H9 (cell line): ENCODE data around the gene NCOA5. TPM values are rescaled to one million over a fixed set of nuclear protein-coding genes. Genes with fewer than 3 reads are reported as not detected.

Experiments used
- DNase-seq: peaks from one replicate; pipeline ENCODE4 v3.0.0-alpha.2; 2017
- H2AFZ ChIP-seq: one replicate; pipeline ENCODE4 v1.6.1; 2013; ENCODE audit warnings: mild to moderate bottlenecking, low read length, control low read depth, moderate library complexity
- H2AK5ac ChIP-seq: 2 replicates; pipeline ENCODE4 v1.6.1; 2013; ENCODE audit warnings: low read length, control low read depth, mixed read lengths; ENCODE audit not compliant: insufficient read length
- H2BK120ac ChIP-seq: one replicate; pipeline ENCODE4 v1.6.1; 2013; ENCODE audit warnings: low read depth, mild to moderate bottlenecking, low read length, control low read depth, inconsistent platforms; ENCODE audit not compliant: poor library complexity, severe bottlenecking
- H2BK12ac ChIP-seq: 2 replicates; pipeline ENCODE4 v1.6.1; 2013; ENCODE audit warnings: low read length, control low read depth, mixed read lengths, low read depth; ENCODE audit not compliant: insufficient read length
- H2BK15ac ChIP-seq: 2 replicates; pipeline ENCODE4 v1.6.1; 2013; ENCODE audit warnings: low read depth, low read length, control low read depth
- H2BK20ac ChIP-seq: one replicate; pipeline ENCODE4 v1.6.1; 2013; ENCODE audit warnings: low read depth, mild to moderate bottlenecking, low read length, control low read depth, inconsistent platforms; ENCODE audit not compliant: poor library complexity, severe bottlenecking
- H2BK5ac ChIP-seq: 2 replicates; pipeline ENCODE4 v1.6.1; 2013; ENCODE audit warnings: low read length, control low read depth, mixed read lengths; ENCODE audit not compliant: insufficient read length
- H3K14ac ChIP-seq: 2 replicates; pipeline ENCODE4 v1.6.1; 2013; ENCODE audit warnings: low read length, control low read depth; ENCODE audit not compliant: insufficient read depth
- H3K18ac ChIP-seq: 2 replicates; pipeline ENCODE4 v1.6.1; 2013; ENCODE audit warnings: low read depth, mild to moderate bottlenecking, mixed read lengths, low read length, control low read depth; ENCODE audit not compliant: insufficient read length
- H3K23ac ChIP-seq: 2 replicates; pipeline ENCODE4 v1.6.1; 2013; ENCODE audit warnings: low read length, control low read depth, mixed read lengths, low read depth; ENCODE audit not compliant: insufficient read length
- H3K23me2 ChIP-seq: 2 replicates; pipeline ENCODE4 v1.6.1; 2013; ENCODE audit warnings: low read depth, mild to moderate bottlenecking, mixed read lengths, low read length, control low read depth; ENCODE audit not compliant: insufficient read length, poor library complexity, severe bottlenecking
- H3K27ac ChIP-seq: 2 replicates; pipeline ENCODE4 v1.5.1; 2013; ENCODE audit warnings: low read length, control low read depth, mixed read lengths, low read depth; ENCODE audit not compliant: insufficient read length
- H3K27me3 ChIP-seq: 2 replicates; pipeline ENCODE4 v1.6.1; 2013; ENCODE audit warnings: low read length, control low read depth, inconsistent platforms; ENCODE audit not compliant: insufficient read depth
- H3K4ac ChIP-seq: 2 replicates; pipeline ENCODE4 v1.6.1; 2013; ENCODE audit warnings: low read depth, mild to moderate bottlenecking, control low read depth, inconsistent platforms, low read length, moderate library complexity
- H3K4me1 ChIP-seq: 2 replicates; pipeline ENCODE4 v1.6.1; 2013; ENCODE audit warnings: low read length, control low read depth, inconsistent platforms; ENCODE audit not compliant: insufficient read depth
- H3K4me2 ChIP-seq: 2 replicates; pipeline ENCODE4 v1.6.1; 2013; ENCODE audit warnings: low read length, control low read depth, mixed read lengths; ENCODE audit not compliant: insufficient read length, insufficient read depth
- H3K56ac ChIP-seq: 2 replicates; pipeline ENCODE4 v1.6.1; 2013; ENCODE audit warnings: low read depth, mild to moderate bottlenecking, mixed read lengths, low read length, control low read depth; ENCODE audit not compliant: insufficient read length
- H3K79me1 ChIP-seq: 2 replicates; pipeline ENCODE4 v1.6.1; 2013; ENCODE audit warnings: low read depth, mild to moderate bottlenecking, moderate library complexity, low read length, control low read depth, inconsistent platforms; ENCODE audit not compliant: insufficient read depth, poor library complexity, severe bottlenecking
- H3K79me2 ChIP-seq: 2 replicates; pipeline ENCODE4 v1.6.1; 2013; ENCODE audit warnings: low read length, control low read depth, inconsistent platforms; ENCODE audit not compliant: insufficient read depth
- H3K9ac ChIP-seq: 2 replicates; pipeline ENCODE4 v1.6.1; 2013; ENCODE audit warnings: low read length, control low read depth, mixed read lengths; ENCODE audit not compliant: insufficient read length; ENCODE audit errors: extremely low read depth
- H3K9me3 ChIP-seq: one replicate; pipeline ENCODE4 v1.6.1; 2013; ENCODE audit warnings: low read depth, low read length, inconsistent platforms; ENCODE audit not compliant: control insufficient read depth
- H3T11ph ChIP-seq: one replicate; pipeline ENCODE4 v1.6.1; 2013; ENCODE audit warnings: mild to moderate bottlenecking, low read length, control low read depth, inconsistent platforms
- H4K20me1 ChIP-seq: one replicate; pipeline ENCODE4 v1.6.1; 2013; ENCODE audit not compliant: control insufficient read depth, insufficient read length, insufficient read depth
- H4K5ac ChIP-seq: 2 replicates; pipeline ENCODE4 v1.6.1; 2013; ENCODE audit warnings: low read depth, mild to moderate bottlenecking, mixed read lengths, low read length, control low read depth; ENCODE audit not compliant: insufficient read length
- H4K8ac ChIP-seq: replicated peaks from 2 replicates; pipeline ENCODE4 v1.6.1; 2013; ENCODE audit warnings: low read length, control low read depth, mixed read lengths, low read depth; ENCODE audit not compliant: insufficient read length
- H4K91ac ChIP-seq: 2 replicates; pipeline ENCODE4 v1.6.1; 2013; ENCODE audit warnings: low read depth, mild to moderate bottlenecking, moderate library complexity, mixed read lengths, low read length, control low read depth; ENCODE audit not compliant: insufficient read length
- H3K27ac Mint-ChIP-seq, 3 experiments: 2 replicates in 2 of 3; 3 replicates in 1 of 3; pipeline ENCODE4 v1.8.0; 2020 to 2021; ENCODE audit warnings: mixed read lengths in 3 of 3, mild to moderate bottlenecking in 1 of 3, moderate library complexity in 1 of 3
- H3K27me3 Mint-ChIP-seq: 2 replicates; pipeline ENCODE4 v1.8.0; 2021; ENCODE audit warnings: low read depth, mild to moderate bottlenecking, moderate library complexity, mixed read lengths
- H3K36me3 Mint-ChIP-seq, 3 experiments: 2 replicates in 2 of 3; 3 replicates in 1 of 3; pipeline ENCODE4 v1.8.0; 2020 to 2021; ENCODE audit warnings: low read depth in 3 of 3, mixed read lengths in 3 of 3; ENCODE audit not compliant: insufficient read depth in 1 of 3
- H3K4me1 Mint-ChIP-seq, 2 experiments: 2 replicates each; pipeline ENCODE4 v1.8.0; 2020; ENCODE audit warnings: mixed read lengths in 2 of 2
- H3K4me3 Mint-ChIP-seq, 2 experiments: 2 replicates in 1 of 2; 3 replicates in 1 of 2; pipeline ENCODE4 v1.8.0; 2020 to 2021; ENCODE audit warnings: mild to moderate bottlenecking in 2 of 2, mixed read lengths in 2 of 2, moderate library complexity in 1 of 2
- H3K9me3 Mint-ChIP-seq, 2 experiments: 2 replicates in 1 of 2; 3 replicates in 1 of 2; pipeline ENCODE4 v1.8.0; 2020; ENCODE audit warnings: mild to moderate bottlenecking in 2 of 2, mixed read lengths in 2 of 2, moderate library complexity in 1 of 2
- CTCF ChIP-seq: fragments of 200-600 bp; sonication (generic); conservative IDR thresholded peaks from 3 replicates; pipeline ENCODE4 v1.8.0; 2021; ENCODE audit warnings: antibody characterized with exemption, mild to moderate bottlenecking
- WGBS: extraction: QIAGEN DNeasy Blood & Tissue Kit; methylation state at CpG from one replicate; pipeline ENCODE4 v1.1.7; 2013; ENCODE audit warnings: missing lambda C conversion rate, low lambda C conversion rate, mixed read lengths; ENCODE audit not compliant: insufficient read length; ENCODE audit errors: extremely low coverage; 5-methylcytosine and 5-hydroxymethylcytosine counted together
- total RNA-seq: library from RNA; stranded (reverse); gene quantifications from 2 replicates; pipeline ENCODE4 v1.2.1, GENCODE V29; 2021

The NCOA5 gene
- total RNA-seq, 1 experiment from 2014 or later, result 55.7 TPM

GRCh38 chr20:46131396-46131795 lies 41.6 kb upstream of the NCOA5 start:
- no peak overlapping the region for H4K5ac ChIP-seq
- no peak overlapping the region for H2BK5ac ChIP-seq
- H2AFZ ChIP-seq, result no peak overlapping the region
- no peaks in the 10 kb centered on the region for H3K79me2 ChIP-seq
- H3K18ac ChIP-seq, result no peak overlapping the region
- peaks cover 41% of the 10 kb centered on the region for H3K27me3 Mint-ChIP-seq
- H3K14ac ChIP-seq, result no peak overlapping the region
- H3K4me1 ChIP-seq, result no peaks in the 10 kb centered on the region
- H2BK120ac ChIP-seq, result no peak overlapping the region
- H3K79me1 ChIP-seq, result no peaks in the 10 kb centered on the region
- H3K36me3 Mint-ChIP-seq, result peaks cover 0 to 4% (median 4%) of the 10 kb centered on the region in 3 experiments; a peak in 4 of 7 replicates
- no peak overlapping the region for H2BK12ac ChIP-seq
- no peak overlapping the region for H3K23ac ChIP-seq
- H3K4ac ChIP-seq, result no peak overlapping the region
- H2AK5ac ChIP-seq, result no peak overlapping the region
- no peaks in the 10 kb centered on the region for H3K27me3 ChIP-seq
- no CpG with 5 or more reads among the region's 6 CpGs for WGBS
- no peaks in the 10 kb centered on the region for H3K9me3 ChIP-seq
- no peaks in the 10 kb centered on the region for H3K9me3 Mint-ChIP-seq
- peaks cover 11 to 16% of the 10 kb centered on the region in 2 experiments for H3K4me1 Mint-ChIP-seq
- no peak overlapping the region for H3K4me2 ChIP-seq
- no peaks in the 10 kb centered on the region for H4K20me1 ChIP-seq
- H3K56ac ChIP-seq, result no peak overlapping the region
- no peak for TF ChIP-seq CTCF
- H3T11ph ChIP-seq, result no peak overlapping the region
- H3K27ac ChIP-seq, result no peak overlapping the region
- H4K8ac ChIP-seq, result no peak overlapping the region
- no peak overlapping the region for H4K91ac ChIP-seq
- no peak for DNase-seq
- no peak overlapping the region for H3K9ac ChIP-seq
- no peak overlapping the region for H3K27ac Mint-ChIP-seq
- no peak overlapping the region for H2BK15ac ChIP-seq
- H3K4me3 Mint-ChIP-seq, result no peak overlapping the region
- no peak overlapping the region for H2BK20ac ChIP-seq
- H3K23me2 ChIP-seq, result no peaks in the 10 kb centered on the region
